RWPE1 (cell line): ENCODE data around the gene CDKN1C.
A peak's percentile ranks its signal among the peaks of the same experiment; 100 is the strongest.
"Not testable (repeated sequence)": the region's sequence is repeated elsewhere in the genome, so short reads cannot be mapped to it uniquely, and the experiment has no call there.

Source experiments
- CTCF ChIA-PET: fragments of 350-600 bp; sonication (Branson Sonifier 250); formaldehyde crosslinking; extraction: SDS; loops from one replicate; lab custom pipeline; 2021; lab: Yijun Ruan, JAX
- POLR2A ChIA-PET: fragments of 400-600 bp; formaldehyde crosslinking; extraction: SDS; loops from one replicate; lab custom pipeline; 2020; ENCODE audit warnings: antibody characterized with exemption; ENCODE audit not compliant: low non-redundant PET; lab: Yijun Ruan, JAX
- DNase-seq: peaks from one replicate; pipeline ENCODE4 v3.0.0; 2012; ENCODE audit warnings: low spot score
- H3K27ac ChIP-seq: fragments of 450-650 bp; 2 replicates; pipeline ENCODE4 v1.5.1; 2017
- CTCF ChIP-seq: fragments of 450-650 bp; conservative IDR thresholded peaks from 2 replicates; pipeline ENCODE4 v1.5.1; 2017; ENCODE audit warnings: low read depth, mild to moderate bottlenecking

The CDKN1C gene

DNA sequence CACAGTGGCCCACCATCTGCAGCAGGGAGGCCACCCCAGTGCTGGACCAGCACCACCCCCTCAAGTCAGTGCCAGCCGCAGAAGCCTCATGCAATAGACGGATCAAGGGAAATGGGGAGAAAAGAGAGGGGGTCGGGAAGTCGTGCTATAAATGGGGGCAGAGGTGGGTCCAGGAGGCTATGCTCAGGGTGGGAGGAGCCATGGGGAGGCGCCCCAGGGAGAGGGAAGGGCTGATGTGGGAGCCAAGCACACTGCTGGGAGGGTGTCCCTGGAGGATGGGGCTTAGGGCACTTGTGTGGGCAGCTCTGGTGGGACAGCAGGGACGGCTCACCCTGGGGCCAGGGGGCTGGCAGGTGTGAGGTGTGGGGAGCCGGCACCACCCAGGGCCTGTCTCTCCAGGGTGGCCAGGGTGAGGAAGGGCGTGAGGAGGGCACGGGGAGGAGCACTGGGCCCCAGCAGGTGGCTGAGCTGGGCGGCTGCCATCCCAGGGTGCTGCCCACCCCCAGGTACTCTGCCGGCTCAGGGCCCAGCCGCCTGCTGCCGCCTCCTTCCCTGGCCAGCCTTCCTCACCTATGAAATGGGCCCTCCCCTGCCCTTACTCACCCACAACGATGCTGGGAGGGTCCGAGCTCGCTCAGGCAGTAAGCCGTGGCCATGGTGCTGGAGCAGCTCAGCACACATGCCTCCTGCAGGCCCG lies 25.7 kb upstream of the CDKN1C start:
- CTCF ChIA-PET, result interaction anchor here (1.1 to 2.8 kb wide), 4 partner anchors 19 to 702 kb away, joined by 3 to 14 read pairs (median 6); no protein-coding TSS in a partner anchor
- peak overlapping the region; percentile 96 for H3K27ac ChIP-seq
- no peak for DNase-seq
- TF ChIP-seq CTCF, result no peak
- POLR2A ChIA-PET, result interaction anchor here (1.0 to 1.8 kb wide), 4 partner anchors 9 to 18 kb away, joined by 3 to 10 read pairs (median 4); partner anchors contain the start of gene PHLDA2

DNA sequence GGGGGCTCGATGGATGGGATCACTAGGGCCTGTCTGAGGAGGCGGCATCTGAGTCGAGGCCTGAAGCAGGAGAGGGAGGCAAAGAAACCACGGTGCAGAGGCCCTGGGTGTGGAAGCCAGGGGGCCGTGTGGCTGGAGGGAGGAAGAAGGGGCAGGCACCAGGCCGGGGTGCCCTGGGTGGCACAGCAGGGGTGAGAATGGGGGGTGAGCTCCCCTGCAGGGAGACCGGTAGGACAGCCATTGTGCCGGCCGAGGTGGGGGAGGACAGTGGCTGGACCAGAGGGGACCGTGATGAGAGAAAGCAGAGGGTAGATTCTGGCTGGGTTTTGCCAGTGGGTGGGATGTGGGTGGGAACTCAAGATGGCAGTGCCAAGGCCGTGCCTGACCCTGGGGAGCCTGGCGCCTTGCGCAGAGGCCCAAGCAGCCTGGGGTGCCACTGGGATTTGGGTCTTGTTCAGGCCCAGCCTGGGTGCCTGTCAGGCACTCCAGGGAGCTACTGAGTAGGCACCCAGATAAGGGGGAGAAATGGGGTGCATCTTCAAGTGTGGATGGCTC lies 24.9 kb upstream of the CDKN1C start:
- no peak for DNase-seq
- TF ChIP-seq CTCF, result no peak
- peak overlapping the region; percentile 96 for H3K27ac ChIP-seq
- ChIA-PET CTCF (interaction anchor here (1.1 to 2.8 kb wide), 3 partner anchors 18 to 702 kb away, joined by 3 to 14 read pairs (median 5); no protein-coding TSS in a partner anchor), POLR2A (interaction anchor here (1.8 kb wide), 1 partner anchor 19 kb away, joined by 10 read pairs; the partner anchor contains the start of gene PHLDA2)

DNA sequence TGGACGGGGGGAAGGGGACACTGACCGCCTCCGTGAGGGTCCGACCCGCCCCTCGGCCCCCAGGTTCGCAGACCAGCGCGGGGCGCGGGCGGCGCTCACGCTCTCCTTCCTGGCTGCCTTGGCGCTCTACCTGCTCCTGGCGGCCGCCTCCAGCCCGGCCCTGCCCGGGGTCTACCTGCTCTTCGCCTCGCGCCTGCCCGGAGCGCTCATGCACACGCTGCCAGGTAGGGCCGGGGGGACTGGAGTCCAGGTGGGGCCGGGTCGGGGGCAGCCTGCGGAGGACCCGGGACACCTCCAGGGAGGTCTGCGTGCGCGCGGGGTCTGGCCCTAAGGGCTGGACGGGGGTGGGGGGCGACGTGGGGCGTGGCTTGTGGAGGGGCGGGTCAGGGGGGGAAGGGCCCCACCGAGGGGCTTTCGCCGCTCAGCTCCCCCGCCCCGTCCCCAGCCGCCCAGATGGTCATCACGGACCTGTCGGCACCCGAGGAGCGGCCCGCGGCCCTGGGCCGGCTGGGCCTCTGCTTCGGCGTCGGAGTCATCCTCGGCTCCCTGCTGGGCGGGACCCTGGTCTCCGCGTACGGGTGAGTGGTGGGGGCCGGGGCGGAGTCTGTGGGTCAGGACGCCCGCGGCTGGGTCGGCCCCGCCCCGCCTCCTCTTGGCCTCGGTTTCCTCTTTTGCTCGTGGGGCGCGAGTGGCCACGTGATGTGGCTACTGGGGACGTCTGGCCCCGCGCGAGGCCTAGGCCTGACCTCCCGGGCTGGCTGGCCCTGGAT lies 23.7 kb upstream of the CDKN1C start:
- no peak overlapping the region; the same call in 1 of the 2 replicates for H3K27ac ChIP-seq
- ChIA-PET CTCF (interaction anchor here (1.1 kb wide), 1 partner anchor 17 kb away, joined by 5 read pairs; no protein-coding TSS in a partner anchor), POLR2A (no interaction called here)
- DNase-seq, result no peak
- no peak for TF ChIP-seq CTCF

- DNase-seq, result no peak
- POLR2A ChIA-PET, result no interaction called here
- TF ChIP-seq CTCF, result no peak
- CTCF ChIA-PET, result no interaction called here
- H3K27ac ChIP-seq, result peak overlapping the region; percentile 10; the same call in 1 of the 2 replicates
Measured at GRCh38 chr11:2908130-2908529, 22.6 kb upstream of the CDKN1C start.

DNA sequence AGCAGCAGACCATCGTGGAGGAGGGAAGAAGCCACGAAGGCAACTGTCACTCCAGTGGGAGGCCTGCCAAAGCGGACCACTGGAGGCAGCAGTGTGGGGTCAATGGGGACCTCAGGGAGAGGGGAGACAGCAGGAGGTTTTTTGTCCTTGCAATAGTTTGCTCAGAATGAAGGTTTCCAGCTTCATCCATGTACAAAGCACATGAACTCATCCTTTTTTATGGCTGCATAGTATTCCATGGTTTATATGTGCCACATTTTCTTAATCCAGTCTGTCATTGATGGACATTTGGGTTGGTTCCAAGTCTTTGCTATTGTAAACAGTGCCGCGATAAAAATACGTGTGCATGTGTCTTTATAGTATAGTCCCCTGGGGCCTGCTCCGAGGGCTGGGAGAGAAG lies 19.7 kb upstream of the CDKN1C start:
- DNase-seq, CTCF ChIA-PET: not testable (repeated sequence)
- peak overlapping the region; percentile 94 for H3K27ac ChIP-seq
- POLR2A ChIA-PET, result interaction anchor here (0.5 kb wide), 1 partner anchor 901 kb away, joined by 3 read pairs; no protein-coding TSS in a partner anchor

- TF ChIP-seq CTCF, result no peak
- H3K27ac ChIP-seq, result peak overlapping the region; percentile 94
- POLR2A ChIA-PET, result interaction anchor here (1.0 to 1.4 kb wide), 3 partner anchors 23 to 25 kb away, joined by 3 read pairs; no protein-coding TSS in a partner anchor
- CTCF ChIA-PET, result interaction anchor here (0.8 to 1.8 kb wide), 4 partner anchors 12 to 599 kb away, joined by 3 to 7 read pairs (median 4); no protein-coding TSS in a partner anchor
- DNase-seq, result no peak
Measured at GRCh38 chr11:2904153-2905052, 18.8 kb upstream of the CDKN1C start.
